GM18861 (cell line): ENCODE results near the gene AK8.

Experiments used
- ATAC-seq: cut with Tn5 transposase; IDR thresholded peaks from one replicate; pipeline ENCODE4 v1.9.1; 2021; ENCODE audit not compliant: unreplicated experiment

AK8 gene

GRCh38 chr9:132745756-132746709 is 132.1 kb downstream of the AK8 start:
- ATAC-seq: no peak

- no peak for ATAC-seq
Observed at GRCh38 chr9:132744881-132745755, 133.0 kb downstream of the AK8 start.

GRCh38 chr9:132743931-132744479 is 134.1 kb downstream of the AK8 start:
- ATAC-seq: no peak

- ATAC-seq: no peak
Observed at GRCh38 chr9:132742821-132743311, 135.2 kb downstream of the AK8 start.

GRCh38 chr9:132740526-132741309 is 137.4 kb downstream of the AK8 start:
- ATAC-seq: no peak

GRCh38 chr9:132739710-132740310 is 138.3 kb downstream of the AK8 start:
- no peak for ATAC-seq

- no peak for ATAC-seq
Observed at GRCh38 chr9:132733260-132733815, 144.7 kb downstream of the AK8 start.

- no peak for ATAC-seq
Observed at GRCh38 chr9:132732326-132733259, 145.5 kb downstream of the AK8 start.

GRCh38 chr9:132731230-132731629 is 146.9 kb downstream of the AK8 start:
- no peak for ATAC-seq

- ATAC-seq: no peak
Observed at GRCh38 chr9:132730054-132731033, 147.7 kb downstream of the AK8 start.

- ATAC-seq: no peak
Observed at GRCh38 chr9:132729235-132729890, 148.7 kb downstream of the AK8 start.

GRCh38 chr9:132728497-132728896 is 149.6 kb downstream of the AK8 start:
- ATAC-seq: no peak

GRCh38 chr9:132728071-132728470 is 150.0 kb downstream of the AK8 start:
- no peak for ATAC-seq

GRCh38 chr9:132726576-132727130 is 151.4 kb downstream of the AK8 start:
- ATAC-seq: no peak

- no peak for ATAC-seq
Observed at GRCh38 chr9:132725306-132725705, 152.8 kb downstream of the AK8 start.

- no peak for ATAC-seq
Observed at GRCh38 chr9:132723809-132724208, 154.3 kb downstream of the AK8 start.
